ENCODE data around the gene ANXA9.

DNA sequence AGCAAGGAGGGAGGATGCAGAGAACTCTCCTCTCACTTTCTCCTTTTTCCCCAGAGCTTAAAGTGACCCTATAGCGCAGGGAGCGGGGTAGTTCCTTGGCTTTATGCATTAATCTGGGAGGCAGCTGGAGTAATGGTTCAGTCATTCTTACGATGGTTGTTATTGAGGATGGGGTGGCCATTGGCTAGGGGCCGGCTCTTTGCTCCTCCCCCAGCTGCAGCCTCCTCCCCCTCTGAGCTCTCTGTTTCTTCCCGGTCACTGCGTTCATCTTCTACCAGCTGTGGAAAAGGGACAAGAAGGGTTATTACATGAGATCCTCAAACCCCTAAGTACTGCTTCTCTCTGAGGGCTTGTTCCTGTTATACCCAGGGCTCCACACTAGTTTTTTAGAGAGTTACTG is 16.1 kb upstream of the ANXA9 start:
- TF ChIP-seq YY1 (IDR thresholded peaks at IDR 0.05; ENCODE audit: extremely low read depth, insufficient replicate concordance, low read depth, low read length), result no peak
- TF ChIP-seq, protein P1, sequence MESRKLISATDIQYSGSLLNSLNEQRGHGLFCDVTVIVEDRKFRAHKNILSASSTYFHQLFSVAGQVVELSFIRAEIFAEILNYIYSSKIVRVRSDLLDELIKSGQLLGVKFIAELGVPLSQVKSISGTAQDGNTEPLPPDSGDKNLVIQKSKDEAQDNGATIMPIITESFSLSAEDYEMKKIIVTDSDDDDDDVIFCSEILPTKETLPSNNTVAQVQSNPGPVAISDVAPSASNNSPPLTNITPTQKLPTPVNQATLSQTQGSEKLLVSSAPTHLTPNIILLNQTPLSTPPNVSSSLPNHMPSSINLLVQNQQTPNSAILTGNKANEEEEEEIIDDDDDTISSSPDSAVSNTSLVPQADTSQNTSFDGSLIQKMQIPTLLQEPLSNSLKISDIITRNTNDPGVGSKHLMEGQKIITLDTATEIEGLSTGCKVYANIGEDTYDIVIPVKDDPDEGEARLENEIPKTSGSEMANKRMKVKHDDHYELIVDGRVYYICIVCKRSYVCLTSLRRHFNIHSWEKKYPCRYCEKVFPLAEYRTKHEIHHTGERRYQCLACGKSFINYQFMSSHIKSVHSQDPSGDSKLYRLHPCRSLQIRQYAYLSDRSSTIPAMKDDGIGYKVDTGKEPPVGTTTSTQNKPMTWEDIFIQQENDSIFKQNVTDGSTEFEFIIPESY (IDR thresholded peaks at IDR 0.05; ENCODE audit: extremely low read depth, insufficient replicate concordance, low read length), result no peak
- no peak for TF ChIP-seq ATF3 (IDR thresholded peaks at IDR 0.05)
- TF ChIP-seq CTCF (IDR thresholded peaks at IDR 0.05 in 2 of 3, conservative IDR thresholded peaks at IDR 0.05 in 1 of 3; ENCODE audit: borderline replicate concordance in 1 of 3, insufficient read depth in 1 of 3, low read depth in 2 of 3, low read length in 2 of 3), result no peak
- TF ChIP-seq ZNF274 (IDR thresholded peaks at IDR 0.05; ENCODE audit: low read depth, low read length), result no peak
- no peak for TF ChIP-seq POLR2A (IDR thresholded peaks at IDR 0.05; ENCODE audit: borderline replicate concordance, extremely low read depth, insufficient read depth, insufficient read length)
